HG03558 (cell line): ENCODE data around the gene RELL2.

Source experiments
- ATAC-seq: cut with Tn5 transposase; IDR thresholded peaks from one replicate; pipeline ENCODE4 v1.9.1; 2021; ENCODE audit warnings: moderate number of reproducible peaks; ENCODE audit not compliant: unreplicated experiment; ENCODE audit errors: extremely low read depth

RELL2 gene

DNA sequence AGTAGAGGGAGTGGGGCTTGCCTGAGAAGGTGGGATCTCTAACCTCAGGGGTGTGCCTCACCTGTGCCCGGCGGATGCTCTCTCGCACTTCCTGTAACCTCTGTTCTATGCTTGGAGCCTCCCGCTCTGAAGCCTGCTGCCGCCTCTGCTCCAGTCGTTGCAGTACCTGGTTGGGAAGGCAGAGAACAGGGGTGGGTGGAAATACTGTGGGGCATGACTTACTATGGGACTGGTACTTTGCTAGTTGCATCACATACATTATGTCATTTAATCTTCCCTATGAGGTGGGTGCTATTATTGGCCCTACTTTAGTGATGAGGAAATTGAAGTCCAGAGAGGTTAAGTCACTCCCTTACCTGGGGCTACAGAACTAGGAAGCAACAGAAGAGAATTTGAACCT lies 9.2 kb downstream of the RELL2 start:
- no peak for ATAC-seq

- ATAC-seq = no peak
Measured at GRCh38 chr5:141647242-141647641, 10.4 kb downstream of the RELL2 start.

- no peak for ATAC-seq
Measured at GRCh38 chr5:141647851-141648250, 11.1 kb downstream of the RELL2 start.

DNA sequence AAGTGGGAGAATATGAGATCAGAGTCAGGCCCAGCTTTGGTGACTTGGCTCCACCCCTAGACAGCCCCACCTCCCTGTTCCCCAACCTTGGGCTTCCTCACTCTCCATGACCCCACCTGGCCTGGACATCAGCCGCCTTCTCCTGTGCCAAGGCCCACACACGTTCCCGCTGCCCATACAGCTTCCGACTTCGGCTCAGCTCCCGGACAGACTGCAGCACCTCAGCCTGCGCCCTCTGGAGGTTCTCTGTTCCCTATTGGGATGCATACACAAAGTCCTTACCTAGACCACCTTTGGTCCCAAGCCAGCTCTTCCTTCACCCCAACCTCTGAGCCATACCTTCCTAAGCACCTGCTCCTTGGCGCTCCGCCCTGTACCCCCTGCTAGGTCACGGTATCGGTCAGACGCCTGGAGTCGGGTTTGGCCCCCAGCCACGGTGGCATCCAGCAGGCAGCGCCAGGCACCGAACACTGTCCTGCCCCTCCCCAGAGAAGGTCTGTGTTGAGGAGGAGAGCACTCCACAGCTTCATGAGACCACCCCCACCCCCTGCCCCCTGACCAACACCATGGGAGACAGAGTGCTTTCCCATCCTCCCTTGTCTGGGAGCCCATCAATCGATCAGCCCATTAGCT lies 12.4 kb downstream of the RELL2 start:
- no peak for ATAC-seq

- no peak for ATAC-seq
Measured at GRCh38 chr5:141649972-141650371, 13.2 kb downstream of the RELL2 start.

GRCh38 chr5:141650851-141651727 lies 14.3 kb downstream of the RELL2 start, which contains the start of gene FCHSD1:
TSS of gene FCHSD1 (minus strand) at chr5:141651418. CDS start at chr5:141651368, 50 bp downstream.
- peak; percentile 85 for ATAC-seq

DNA sequence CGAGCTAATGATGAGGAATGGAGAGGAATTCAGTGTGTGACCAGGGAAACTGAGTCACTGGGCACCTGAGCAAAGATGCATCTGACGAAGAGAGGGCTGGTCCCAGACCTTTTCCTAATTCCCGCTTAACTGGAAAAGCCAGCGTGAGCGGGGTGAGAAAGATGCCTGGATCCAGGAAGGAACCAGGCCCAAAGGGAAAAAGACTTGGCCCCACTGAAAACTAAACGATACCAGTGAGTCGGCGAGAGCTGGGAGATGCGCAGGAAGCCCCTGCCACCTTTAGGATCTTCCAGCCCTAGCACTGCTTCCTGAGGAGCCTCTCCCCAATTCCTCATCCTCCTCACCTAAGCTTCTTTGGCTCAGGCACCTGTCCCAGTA lies 14.9 kb downstream of the RELL2 start:
- ATAC-seq = no peak

DNA sequence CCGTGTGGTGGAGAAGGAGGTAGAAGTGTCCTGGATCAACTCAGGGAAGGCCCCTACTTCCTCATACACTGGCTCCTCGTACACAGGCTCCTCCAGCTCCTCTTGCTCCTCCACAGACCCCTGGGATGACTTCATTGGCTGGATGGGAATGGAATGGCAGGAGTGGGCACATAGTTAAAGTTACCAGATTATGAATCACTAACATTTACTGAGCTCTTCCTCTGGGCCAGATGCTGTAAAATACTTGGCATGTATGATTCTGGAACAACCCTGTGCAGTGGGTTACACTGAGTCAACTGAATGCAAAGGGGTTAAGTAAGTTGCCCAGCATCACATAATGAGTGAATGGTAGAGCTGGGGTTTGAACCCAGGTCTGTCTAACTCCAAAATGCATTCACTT lies 17.5 kb downstream of the RELL2 start:
- ATAC-seq = no peak

GRCh38 chr5:141655020-141655419 lies 18.2 kb downstream of the RELL2 start:
- no peak for ATAC-seq

DNA sequence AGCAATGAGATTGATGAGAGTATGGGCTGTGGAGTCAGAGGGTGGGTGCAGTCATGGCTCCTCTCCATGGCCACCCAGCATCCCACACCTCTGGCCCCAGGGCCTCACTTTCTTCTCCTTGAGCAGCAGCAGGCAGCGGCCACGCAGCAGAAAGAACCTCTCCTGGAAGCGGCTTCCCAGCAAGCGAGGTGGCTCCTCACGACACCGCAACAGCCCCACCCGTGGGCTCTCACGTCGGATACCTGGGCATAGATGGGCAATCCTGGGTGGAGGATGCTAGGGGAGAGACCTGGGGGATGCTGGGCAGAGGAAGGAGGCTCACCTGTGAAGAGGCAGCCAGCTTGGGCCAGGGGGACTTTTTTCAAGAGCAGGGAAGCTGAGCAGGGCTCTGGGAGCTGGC lies 19.6 kb downstream of the RELL2 start:
- no peak for ATAC-seq

DNA sequence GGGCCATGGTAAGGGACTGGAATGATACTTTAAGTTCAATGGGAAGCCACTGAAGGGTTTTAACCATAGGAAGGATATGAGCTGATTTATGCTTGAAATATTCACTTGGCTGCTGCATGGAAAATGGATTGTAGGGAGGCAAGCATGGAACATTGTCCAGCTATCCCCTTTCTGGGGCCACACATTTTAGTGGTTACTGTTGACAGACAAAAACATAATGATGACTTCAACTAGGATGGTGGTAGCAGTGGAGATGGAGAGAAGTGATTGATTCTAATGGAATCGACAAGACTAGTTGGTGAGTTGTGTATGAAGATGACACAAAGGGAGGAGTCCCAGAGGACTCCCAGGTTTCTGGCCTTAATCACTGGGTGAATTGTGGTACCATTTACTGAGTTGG lies 20.6 kb downstream of the RELL2 start:
- ATAC-seq = no peak

DNA sequence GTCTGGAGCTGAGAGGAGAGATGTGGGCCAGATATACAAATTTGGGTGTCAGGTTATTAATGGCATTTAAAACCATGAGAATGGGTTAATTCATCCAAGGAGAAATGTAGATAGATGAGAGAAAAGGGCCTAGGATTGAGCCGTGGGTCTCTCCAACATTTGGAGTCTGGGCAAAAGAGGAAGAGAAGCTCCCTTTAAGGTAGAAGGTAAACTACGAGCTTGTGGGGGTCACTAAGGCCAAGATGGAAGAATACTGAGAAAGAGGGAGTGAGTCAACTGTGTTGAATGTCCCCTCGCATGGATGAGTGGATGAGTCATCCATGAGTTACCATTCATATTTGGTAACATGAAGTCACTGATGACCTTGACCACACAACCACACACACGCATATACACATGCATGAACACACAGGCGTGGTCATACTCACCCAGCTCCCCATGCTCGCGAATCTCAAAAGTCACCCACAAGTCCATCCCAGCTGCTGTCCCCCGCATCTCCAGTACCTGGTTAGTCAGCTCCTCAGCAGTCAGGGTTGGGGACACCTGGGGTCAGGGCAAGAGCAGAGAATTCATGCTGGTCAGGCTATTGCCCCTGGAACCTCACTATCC lies 21.2 kb downstream of the RELL2 start:
- no peak for ATAC-seq

- ATAC-seq = no peak
Measured at GRCh38 chr5:141662028-141662427, 25.2 kb downstream of the RELL2 start.

- no peak for ATAC-seq
Measured at GRCh38 chr5:141663506-141663905, 26.7 kb downstream of the RELL2 start.

DNA sequence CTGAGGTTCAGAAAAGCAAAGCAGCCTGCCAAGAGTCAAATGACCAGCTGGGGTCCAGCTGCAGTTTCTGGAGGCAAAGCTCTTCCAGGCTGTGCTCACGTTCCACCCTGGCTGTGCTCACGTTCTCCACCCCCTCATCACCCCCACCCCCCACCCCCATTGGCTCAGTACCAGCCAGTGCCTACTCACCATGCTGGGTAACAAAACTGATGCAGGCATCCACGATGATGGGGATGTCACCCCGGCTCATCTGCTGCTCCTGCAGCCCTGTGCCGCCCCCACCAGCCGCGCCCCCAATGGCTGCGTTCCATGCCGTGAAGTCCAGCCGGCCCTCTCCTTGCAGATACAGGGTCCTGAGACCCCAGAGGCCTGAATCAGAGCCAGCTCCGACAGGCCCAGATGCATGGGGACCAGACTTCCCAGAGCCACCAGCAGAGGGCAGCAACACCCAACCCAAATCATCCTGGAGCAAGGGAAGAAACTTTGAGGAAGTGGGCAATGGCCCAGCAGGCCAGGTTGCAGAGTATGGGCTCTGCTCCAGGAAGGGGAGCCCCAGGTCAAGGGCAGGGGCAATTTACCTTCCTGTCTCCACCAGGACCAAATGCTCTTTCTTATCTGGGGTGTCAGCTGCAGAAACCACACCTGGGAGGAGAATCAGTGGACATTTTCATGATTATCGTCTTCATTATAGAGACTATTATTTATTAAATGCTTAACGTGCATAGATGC lies 28.1 kb downstream of the RELL2 start:
- ATAC-seq = peak; percentile 59

GRCh38 chr5:141665995-141666940 lies 29.5 kb downstream of the RELL2 start:
- ATAC-seq = no peak

- ATAC-seq = no peak
Measured at GRCh38 chr5:141668601-141669265, 31.9 kb downstream of the RELL2 start.

- ATAC-seq = no peak
Measured at GRCh38 chr5:141669520-141669919, 32.7 kb downstream of the RELL2 start.
